Peyer's patch (tissue), 4 donors: ENCODE data around the gene MARK4.

Experiments
- CTCF ChIP-seq, 6 experiments: fragments of 450-650 bp in 4 of 6; fragments of 200-600 bp in 2 of 6; sonication (generic) in 1 of 6; IDR thresholded peaks; one replicate each; pipeline ENCODE4 v1.5.1; 2017 to 2019; ENCODE audit warnings: antibody characterized with exemption in 6 of 6, mild to moderate bottlenecking in 3 of 6, moderate library complexity in 1 of 6
- POLR2A ChIP-seq, 2 donors: fragments of 450-650 bp; IDR thresholded peaks; one replicate each; pipeline ENCODE4 v1.5.1; 2017; ENCODE audit warnings: antibody characterized with exemption in 2 of 2, mild to moderate bottlenecking in 2 of 2, moderate library complexity in 2 of 2

DNA sequence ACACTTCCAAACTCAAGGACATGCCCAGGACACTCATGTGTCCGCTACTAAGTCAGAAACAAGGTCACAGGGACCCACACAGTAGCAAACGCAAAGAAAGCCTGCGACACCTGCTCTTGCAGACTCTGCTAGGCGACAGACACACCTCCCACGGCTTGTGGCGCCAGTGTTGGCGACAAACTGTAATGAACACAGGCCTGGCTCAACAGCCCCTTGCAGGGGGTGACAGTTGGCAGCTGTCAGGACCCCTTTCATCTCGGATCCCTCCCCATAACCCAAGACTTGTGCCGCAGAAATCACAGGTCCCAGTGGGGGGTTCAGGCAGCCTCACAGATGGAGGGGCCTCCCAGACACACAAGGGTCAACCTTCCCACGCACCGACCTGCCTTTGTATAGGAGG lies 71.2 kb downstream of the MARK4 start:
- no peak for TF ChIP-seq CTCF (IDR thresholded peaks at IDR 0.05)
- no peak for TF ChIP-seq POLR2A (IDR thresholded peaks at IDR 0.05)
